ENCODE measurements around the gene CHST15. TPM values are rescaled to one million over a fixed set of nuclear protein-coding genes. Genes with fewer than 3 reads are reported as not detected.
"Not testable (repeated sequence)": the region's sequence is repeated elsewhere in the genome, so short reads cannot be mapped to it uniquely, and the experiment has no call there.

Gene CHST15
- total and polyA plus RNA-seq, 9 donors = 35.9 to 93.0 (median 52.5) TPM

GRCh38 chr10:124096494-124096893 is 3.1 kb upstream of the CHST15 start:
- Histone ChIP-seq H3K36me3 (no peaks in the 10 kb centered on the region), H3K27ac (no peak overlapping the region), H3K27me3 (no peaks in the 10 kb centered on the region), H3K4me3 (no peak overlapping the region), H3K9me3 (no peaks in the 10 kb centered on the region), H3K4me1 (ENCODE audit: insufficient read depth) (peaks cover 4% of the 10 kb centered on the region)
- intact Hi-C loops (cut with DNase I) = loop anchor here in 2 of 4 donors (5.0 to 10.0 kb wide), 2 partner anchors 102 to 291 kb away; no protein-coding TSS in a partner anchor
- no peak for TF ChIP-seq CTCF (IDR thresholded peaks at IDR 0.05)
- no peak for TF ChIP-seq EP300 (IDR thresholded peaks at IDR 0.05)
- no peak for TF ChIP-seq POLR2A (IDR thresholded peaks at IDR 0.05)
- 97 to 98% (median 97%) methylated on average over 2 of the region's 2 CpGs for WGBS, 3 donors
- no peak for DNase-seq

- H3K27me3 ChIP-seq; H3K4me3 ChIP-seq; H3K27ac ChIP-seq; H3K9me3 ChIP-seq; H3K36me3 ChIP-seq; DNase-seq; H3K4me1 ChIP-seq (ENCODE audit: insufficient read depth): not testable (repeated sequence)
- intact Hi-C loops (cut with DNase I) = loop anchor here in 2 of 4 donors (5.0 to 10.0 kb wide), 2 partner anchors 101 to 292 kb away; no protein-coding TSS in a partner anchor
- 88 to 90% (median 89%) methylated on average over 15 to 16 of the region's 16 CpGs for WGBS, 3 donors
Observed at GRCh38 chr10:124095801-124096200, 2.4 kb upstream of the CHST15 start.

- no peaks in the 10 kb centered on the region for H3K36me3 ChIP-seq
- no peak for DNase-seq
- H3K9me3 ChIP-seq = no peaks in the 10 kb centered on the region
- H3K4me1 ChIP-seq (ENCODE audit: insufficient read depth) = peaks cover 8% of the 10 kb centered on the region
- no peaks in the 10 kb centered on the region for H3K27me3 ChIP-seq
- H3K27ac ChIP-seq = no peak overlapping the region
- WGBS, 3 donors = 53 to 59% (median 56%) methylated on average over 6 of the region's 6 CpGs
- H3K4me3 ChIP-seq = no peak overlapping the region
- intact Hi-C loops (cut with DNase I) = loop anchor here in 2 of 4 donors (5.0 to 10.0 kb wide), 2 partner anchors 100 to 292 kb away; no protein-coding TSS in a partner anchor
- TF ChIP-seq CTCF (IDR thresholded peaks at IDR 0.05) = no peak
- no peak for TF ChIP-seq EP300 (IDR thresholded peaks at IDR 0.05)
- no peak for TF ChIP-seq POLR2A (IDR thresholded peaks at IDR 0.05)
Observed at GRCh38 chr10:124095096-124095495, 1.7 kb upstream of the CHST15 start.

- TF ChIP-seq POLR2A (IDR thresholded peaks at IDR 0.05) (no peak), CTCF (IDR thresholded peaks at IDR 0.05) (no peak), EP300 (IDR thresholded peaks at IDR 0.05) (no peak)
- H3K27me3 ChIP-seq = no peaks in the 10 kb centered on the region
- H3K4me3 ChIP-seq = peak overlapping the region; percentile 59
- peak overlapping the region; percentile 94 for H3K27ac ChIP-seq
- no peaks in the 10 kb centered on the region for H3K36me3 ChIP-seq
- H3K9me3 ChIP-seq = no peaks in the 10 kb centered on the region
- WGBS, 3 donors = 9 to 18% (median 11%) methylated on average over 11 of the region's 11 CpGs
- intact Hi-C loops (cut with DNase I) = loop anchor here in 3 of 4 donors (5.0 to 10.0 kb wide), 3 partner anchors 62 to 100 kb away; no protein-coding TSS in a partner anchor
- no peak for DNase-seq
- peaks cover 10% of the 10 kb centered on the region for H3K4me1 ChIP-seq (ENCODE audit: insufficient read depth)
Observed at GRCh38 chr10:124094419-124094785, 1.0 kb upstream of the CHST15 start.

GRCh38 chr10:124093774-124094418 is 498 bp upstream of the CHST15 start:
- Histone ChIP-seq H3K4me3 (peak overlapping the region; percentile 59), H3K27ac (peak overlapping the region; percentile 94), H3K4me1 (ENCODE audit: insufficient read depth) (peaks cover 12% of the 10 kb centered on the region)
- H3K9me3 ChIP-seq, H3K27me3 ChIP-seq, H3K36me3 ChIP-seq: not testable (repeated sequence)
- intact Hi-C loops (cut with DNase I) = loop anchor here (2.0 to 10.0 kb wide), 5 partner anchors 62 to 99 kb away; no protein-coding TSS in a partner anchor
- 0 to 1% (median 1%) methylated on average over 36 to 39 of the region's 39 CpGs for WGBS, 3 donors
- DNase-seq = peak; percentile 70 to 80 (median 74)

Measured in ovary (tissue), 9 donors.